Measurements from ENCODE around the gene PITPNM1. TPM values are rescaled to one million over a fixed set of nuclear protein-coding genes. Genes with fewer than 3 reads are reported as not detected.

The PITPNM1 gene
- 14.3 and 16.9 TPM in 2 replicates for total RNA-seq

DNA sequence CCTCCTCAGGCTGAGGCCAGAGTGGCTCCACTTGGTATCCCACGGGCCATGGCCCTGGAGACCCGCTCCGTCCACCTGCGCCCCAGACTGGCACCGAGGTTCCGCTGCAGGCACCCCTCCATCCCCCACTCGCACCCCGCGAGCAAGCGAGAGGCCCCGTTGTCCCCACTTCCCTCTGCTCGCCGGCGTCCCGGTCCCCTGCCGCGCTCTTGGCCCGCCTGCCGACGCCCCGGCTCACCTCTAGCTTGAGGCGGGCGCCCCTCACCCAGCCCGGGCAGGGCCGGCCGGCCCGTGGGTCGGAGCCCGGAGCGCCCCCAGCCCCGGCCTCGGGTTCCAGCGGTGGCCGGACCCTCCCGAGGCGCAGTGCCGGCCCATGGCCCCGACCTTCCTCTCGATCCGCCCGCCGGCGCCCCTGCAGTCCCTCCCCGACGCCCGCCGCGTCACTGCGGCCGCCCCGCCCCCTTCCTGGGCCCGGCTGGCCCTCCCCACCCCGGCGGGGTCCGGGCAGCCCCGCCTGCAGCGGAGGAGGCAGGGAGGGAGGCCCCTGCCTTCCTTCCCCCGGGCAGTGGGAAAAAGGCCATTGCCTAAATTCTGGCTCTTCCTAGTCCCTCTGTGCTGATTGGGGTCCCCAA, at the start of gene PITPNM1:
Gene PITPNM1 (minus strand): TSS at position 414 of the 632 bp plus-strand sequence. CDS start 1,183 bp downstream, outside the sequence.

DNA sequence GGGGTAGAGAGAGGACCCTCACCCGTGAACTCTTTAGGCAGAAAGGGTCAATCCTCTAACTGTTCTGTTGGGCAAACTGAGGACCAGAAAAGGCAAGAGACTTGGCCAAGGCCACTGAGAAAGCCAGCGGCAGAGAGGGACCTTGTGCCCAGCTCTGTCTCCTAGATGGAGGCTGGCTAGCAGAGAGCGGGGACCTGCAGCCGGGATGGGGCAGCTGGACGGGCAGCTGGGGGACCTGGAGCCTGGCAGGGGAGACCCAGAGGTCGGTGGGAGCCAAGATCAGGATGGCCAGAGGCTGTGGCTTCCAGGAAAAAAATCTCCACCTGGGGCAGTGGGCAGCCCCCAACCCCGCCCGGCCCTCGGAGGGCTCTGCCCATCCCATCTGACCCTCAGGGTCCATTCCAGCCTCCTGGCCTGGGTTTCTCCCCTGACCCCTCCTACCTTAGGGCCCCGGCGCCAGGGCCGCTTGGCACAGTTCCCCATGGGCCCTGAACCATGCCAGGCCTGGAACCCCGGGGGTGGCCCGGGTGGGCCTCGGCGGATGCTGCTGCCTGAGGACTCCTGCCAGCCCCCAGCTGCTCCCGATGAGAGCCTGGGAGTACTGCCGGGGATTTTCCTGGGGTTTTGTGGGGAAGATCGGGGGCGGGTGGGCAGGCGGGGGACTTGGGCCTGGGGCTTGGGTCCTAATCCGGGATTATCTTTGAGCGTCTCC, 17.8 kb upstream of the PITPNM1 start, which contains the start of gene CABP2:
Gene CABP2 (minus strand): TSS at position 603 of the 712 bp plus-strand sequence. CDS start 120 bp downstream, at position 483.

DNA sequence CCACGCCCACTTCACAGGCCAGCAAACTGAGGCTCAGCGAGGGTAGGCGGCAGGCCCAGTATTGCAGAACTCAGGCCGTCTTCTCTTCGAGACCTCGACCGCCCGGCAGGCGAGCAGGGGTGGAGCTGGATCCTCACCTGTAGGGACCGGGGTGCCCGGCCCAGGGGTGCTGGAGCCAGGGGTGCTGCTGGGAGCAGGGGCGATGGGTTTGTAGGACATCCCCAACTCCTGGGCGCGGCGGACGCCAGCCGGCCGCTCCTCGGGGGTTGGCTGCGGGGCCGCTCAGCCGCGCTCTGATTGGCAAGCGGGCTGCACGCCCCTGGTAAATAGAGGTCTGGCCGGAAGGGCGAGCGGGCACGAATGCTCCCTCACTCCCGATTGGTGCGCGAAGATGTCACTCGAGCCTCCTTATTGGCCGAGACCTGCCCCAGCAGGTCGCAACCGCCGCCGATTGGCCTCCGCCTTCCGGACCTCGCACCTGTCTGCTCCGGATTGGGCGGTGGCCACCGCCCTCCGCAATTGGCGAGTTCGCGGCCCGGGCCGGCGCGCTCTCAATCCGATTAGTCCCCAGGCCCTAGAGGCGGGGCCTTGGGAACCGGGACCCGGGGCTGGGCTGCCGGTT, 2.8 kb upstream of the PITPNM1 start, which contains the start of gene CDK2AP2:
Gene CDK2AP2 (minus strand): TSS at position 299 of the 622 bp plus-strand sequence. CDS start 80 bp downstream, at position 219.

DNA sequence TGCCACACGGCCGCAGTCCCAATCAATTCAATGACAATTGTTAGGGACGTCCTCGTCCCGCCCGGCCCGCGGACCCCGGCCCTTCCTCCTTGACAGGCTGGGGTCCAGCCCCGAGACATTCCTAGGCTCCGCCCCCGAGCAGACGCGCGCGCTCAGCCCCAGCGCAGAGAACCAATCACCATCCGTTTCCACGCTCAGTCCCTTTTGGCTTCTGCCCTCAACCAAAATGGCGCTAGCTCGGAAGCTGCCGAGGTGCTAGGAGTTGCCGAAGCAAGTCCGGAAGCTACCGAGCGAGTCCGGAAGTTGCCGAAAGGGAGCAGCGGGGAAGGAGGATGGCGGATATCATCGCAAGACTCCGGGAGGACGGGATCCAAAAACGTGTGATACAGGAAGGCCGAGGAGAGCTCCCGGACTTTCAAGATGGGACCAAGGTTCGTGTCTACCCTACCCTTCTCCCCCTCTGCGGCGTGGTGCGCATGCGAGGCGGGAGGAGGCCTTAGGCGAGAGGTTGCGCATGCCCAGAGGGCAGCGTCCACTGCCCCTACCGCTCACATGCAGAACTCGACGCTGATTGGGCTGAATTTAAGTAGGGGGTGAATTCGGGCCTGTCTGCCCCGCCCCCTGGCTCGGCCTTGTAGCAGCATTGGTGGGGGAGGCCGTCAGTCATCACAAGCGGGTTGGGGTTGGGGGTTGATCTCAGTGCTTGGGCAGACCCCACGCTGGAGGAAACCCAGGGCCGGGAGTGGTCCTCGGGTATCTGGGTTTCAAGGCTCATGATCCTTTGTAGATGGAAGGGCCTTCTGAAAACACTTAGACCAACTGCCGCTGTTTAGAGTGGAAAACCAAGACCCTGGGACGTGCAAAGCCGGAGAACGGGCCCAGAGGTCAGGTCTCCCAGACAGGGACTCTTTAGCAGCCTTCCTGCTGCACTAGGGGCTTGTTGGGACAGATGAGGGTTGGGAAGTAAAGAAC, 22.1 kb downstream of the PITPNM1 start, which contains the start of gene AIP:
Gene AIP (plus strand): TSS at position 200 of the 972 bp plus-strand sequence. CDS start 133 bp downstream, at position 333.

DNA sequence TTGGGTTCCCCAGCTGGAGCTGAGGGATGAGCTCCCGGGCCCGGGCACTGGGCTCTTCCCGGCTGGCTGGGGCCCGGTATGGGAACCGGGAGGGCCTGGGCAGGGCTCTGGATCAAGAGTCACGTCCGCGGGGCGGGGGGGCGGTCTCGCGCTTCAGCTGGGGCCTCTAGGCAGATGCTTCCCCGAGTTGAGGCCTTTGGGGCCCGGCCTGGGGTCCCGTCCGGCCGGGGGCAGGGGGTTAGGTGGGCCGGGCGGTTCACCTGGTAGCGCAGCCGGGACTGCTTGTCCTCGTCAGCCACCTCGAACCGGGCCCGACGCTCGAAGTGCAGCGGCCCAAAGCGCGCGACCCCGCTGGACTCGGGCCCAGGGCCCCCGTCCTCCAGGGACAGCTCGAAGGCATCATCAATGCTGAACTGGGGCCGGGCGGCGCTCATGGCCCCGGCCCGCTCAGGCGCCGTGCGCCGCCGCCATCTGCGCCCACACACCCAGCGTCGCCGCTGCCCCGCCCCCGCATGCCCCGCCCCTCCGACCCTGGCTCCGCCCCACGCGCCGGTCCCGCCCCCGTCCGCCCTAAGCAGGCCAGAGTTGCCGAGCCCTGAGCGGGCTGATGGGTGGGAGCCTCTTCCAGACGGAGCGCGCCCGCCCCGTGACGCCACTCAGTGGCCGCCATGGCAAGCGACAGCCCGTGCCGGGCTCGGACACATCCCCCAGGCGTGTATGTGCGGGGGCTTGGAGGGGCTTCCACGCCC, 36.2 kb downstream of the PITPNM1 start, which contains the start of gene TMEM134:
Gene TMEM134 (minus strand): TSS at position 493 of the 749 bp plus-strand sequence. CDS start 59 bp downstream, at position 434.

DNA sequence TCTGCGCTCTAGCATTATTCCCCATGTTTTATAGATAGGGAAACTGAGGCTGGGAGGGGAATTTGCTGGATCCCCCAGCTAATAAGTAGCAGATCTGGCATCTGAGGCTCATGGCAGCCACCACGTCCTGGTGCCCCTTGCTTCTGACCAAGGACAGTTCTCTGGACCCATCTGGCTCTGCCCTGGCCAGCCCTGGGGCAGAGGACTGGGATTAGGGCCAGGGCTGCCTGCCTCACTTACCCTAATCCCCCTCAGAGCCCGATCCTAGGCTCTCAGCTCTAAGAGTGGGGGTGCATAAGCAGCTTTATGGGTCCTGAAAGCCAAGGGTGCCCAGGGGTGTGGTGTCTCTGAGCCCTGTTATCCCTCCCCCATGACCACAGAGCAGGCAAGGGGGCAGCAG, 50.1 kb downstream of the PITPNM1 start, which contains the start of gene CABP4:
Gene CABP4 (plus strand): TSS at position 301 of the 400 bp plus-strand sequence. CDS start 70 bp downstream, at position 371.

DNA sequence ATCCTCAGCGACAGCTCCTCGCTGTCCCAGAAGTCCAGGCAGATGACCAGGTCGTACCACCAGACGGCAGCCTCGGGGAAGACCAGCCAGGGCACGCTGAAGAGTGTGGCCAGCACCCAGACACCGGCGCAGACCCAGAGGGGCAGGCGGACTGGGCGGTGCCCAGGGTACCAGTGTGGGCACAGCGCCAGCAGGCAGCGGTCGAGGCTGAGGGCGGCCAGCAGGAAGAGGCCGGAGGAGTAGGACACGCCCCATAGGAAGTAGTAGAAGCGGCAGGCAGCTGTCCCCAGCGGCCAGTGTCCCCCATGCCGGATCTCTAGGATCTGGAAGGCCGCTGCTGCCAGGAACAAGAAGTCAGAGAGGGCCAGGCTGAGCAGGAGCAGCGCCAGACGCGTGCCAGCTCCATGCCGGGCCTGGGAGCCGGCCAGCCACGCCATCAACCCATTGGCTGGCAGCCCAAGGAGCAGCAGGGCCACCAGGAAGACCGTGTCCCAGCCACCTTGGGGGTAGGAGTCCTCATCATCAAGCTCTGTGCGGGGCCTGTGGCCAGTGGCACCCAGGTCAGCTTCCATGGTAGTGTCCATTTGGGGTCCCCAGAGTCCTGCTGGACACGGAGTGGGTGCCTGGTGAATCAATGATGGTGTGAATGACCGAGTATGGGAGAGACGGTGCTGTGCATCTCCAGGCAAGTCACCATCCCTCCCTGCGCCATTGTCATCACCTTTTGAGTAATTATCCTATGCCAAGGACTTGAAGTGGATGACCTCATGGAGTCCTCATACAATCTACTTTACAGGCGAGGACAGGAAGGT, 52.8 kb downstream of the PITPNM1 start, which contains the start of gene GPR152:
Gene GPR152 (minus strand): TSS at position 589 of the 812 bp plus-strand sequence. CDS start 5 bp downstream, at position 584.

Other genes starting within 250 kb of the PITPNM1 start
- 27.3 and 36.8 TPM in 2 replicates for gene GRK2, start 238.9 kb downstream of the PITPNM1 start, total RNA-seq
- gene ANKRD13D, start 216.1 kb downstream of the PITPNM1 start, total RNA-seq = 21.4 and 22.4 TPM in 2 replicates
- gene SSH3, start 201.8 kb downstream of the PITPNM1 start, total RNA-seq = 7.8 and 9.1 TPM in 2 replicates
- 41.0 and 52.0 TPM in 2 replicates for gene POLD4, start 151.8 kb downstream of the PITPNM1 start, total RNA-seq
- 0.61 and 1.3 TPM in 2 replicates for gene CLCF1, start 131.8 kb downstream of the PITPNM1 start, total RNA-seq
- 5.2 TPM in 2 replicates for gene RAD9A, start 113.4 kb downstream of the PITPNM1 start, total RNA-seq
- 250 and 273 TPM in 2 replicates for gene PPP1CA, start 103.5 kb downstream of the PITPNM1 start, total RNA-seq
- not detected in 2 replicates for gene TBC1D10C, start 101.3 kb downstream of the PITPNM1 start, total RNA-seq
- 0.15 and 0.32 TPM in 2 replicates for gene CARNS1, start 89.7 kb downstream of the PITPNM1 start, total RNA-seq
- 43.2 and 52.9 TPM in 2 replicates for gene RPS6KB2, start 76.9 kb downstream of the PITPNM1 start, total RNA-seq
- gene PTPRCAP, start 67.7 kb downstream of the PITPNM1 start, total RNA-seq = 0.30 and 0.97 TPM in 2 replicates
- 132 and 167 TPM in 2 replicates for gene CORO1B, start 61.9 kb downstream of the PITPNM1 start, total RNA-seq
- gene GPR152, start 52.6 kb downstream of the PITPNM1 start, total RNA-seq = not detected in 2 replicates
- gene CABP4, start 50.0 kb downstream of the PITPNM1 start, total RNA-seq = 0.65 and 1.4 TPM in 2 replicates
- 22.4 and 33.3 TPM in 2 replicates for gene TMEM134, start 36.1 kb downstream of the PITPNM1 start, total RNA-seq
- gene AIP, start 22.3 kb downstream of the PITPNM1 start, total RNA-seq = 80.1 and 97.4 TPM in 2 replicates
- gene CDK2AP2, start 2.8 kb upstream of the PITPNM1 start, total RNA-seq = 12.8 and 23.1 TPM in 2 replicates
- not detected in 2 replicates for gene CABP2, start 18.1 kb upstream of the PITPNM1 start, total RNA-seq
- gene GSTP1, start 78.4 kb upstream of the PITPNM1 start, total RNA-seq = 647 and 1,635 TPM in 2 replicates
- gene NDUFV1, start 101.6 kb upstream of the PITPNM1 start, total RNA-seq = 235 and 247 TPM in 2 replicates
- gene NUDT8, start 124.6 kb upstream of the PITPNM1 start, total RNA-seq = 12.8 and 19.5 TPM in 2 replicates
- not detected in 2 replicates for gene TBX10, start 134.4 kb upstream of the PITPNM1 start, total RNA-seq
- not detected in 2 replicates for gene ACY3, start 145.4 kb upstream of the PITPNM1 start, total RNA-seq
- gene ALDH3B2, start 169.3 kb upstream of the PITPNM1 start, total RNA-seq = not detected in 2 replicates